GM21529 (cell line): Measurements from ENCODE around the gene POLR2C.
"Not testable (repeated sequence)": the region's sequence is repeated elsewhere in the genome, so short reads cannot be mapped to it uniquely, and the experiment has no call there.

ENCODE experiments used
- ATAC-seq: cut with Tn5 transposase; IDR thresholded peaks from one replicate; pipeline ENCODE4 v1.9.1; 2021; ENCODE audit not compliant: unreplicated experiment

Gene POLR2C

GRCh38 chr16:57478396-57479204 lies 16.1 kb downstream of the POLR2C start:
- ATAC-seq: no peak

- no peak for ATAC-seq
These were observed 16.9 kb downstream of the POLR2C start for GRCh38 chr16:57479205-57479975.

- no peak for ATAC-seq
These were observed 17.7 kb downstream of the POLR2C start for GRCh38 chr16:57479976-57480753.

GRCh38 chr16:57480754-57481230 lies 18.3 kb downstream of the POLR2C start:
- no peak for ATAC-seq

- ATAC-seq: no peak
These were observed 18.9 kb downstream of the POLR2C start for GRCh38 chr16:57481421-57481820.

GRCh38 chr16:57482845-57483545 lies 20.5 kb downstream of the POLR2C start:
- no peak for ATAC-seq

GRCh38 chr16:57483725-57484514 lies 21.4 kb downstream of the POLR2C start:
- no peak for ATAC-seq

GRCh38 chr16:57484515-57485005 lies 22.1 kb downstream of the POLR2C start:
- no peak for ATAC-seq

GRCh38 chr16:57485091-57485915 lies 22.8 kb downstream of the POLR2C start:
- ATAC-seq: no peak

- ATAC-seq: peak; percentile 86
These were observed 23.7 kb downstream of the POLR2C start, which contains the start of gene DOK4 for GRCh38 chr16:57485916-57486857. DOK4 (minus strand) TSS chr16:57486493; CDS start chr16:57479507, 6,986 bp downstream.

- no peak for ATAC-seq
These were observed 24.7 kb downstream of the POLR2C start for GRCh38 chr16:57486858-57487834.

GRCh38 chr16:57489229-57489628 lies 26.8 kb downstream of the POLR2C start:
- ATAC-seq: no peak

GRCh38 chr16:57493767-57494166 lies 31.3 kb downstream of the POLR2C start:
- ATAC-seq: no peak

GRCh38 chr16:57497121-57497520 lies 34.6 kb downstream of the POLR2C start:
- ATAC-seq: no peak

GRCh38 chr16:57498031-57498430 lies 35.6 kb downstream of the POLR2C start:
- no peak for ATAC-seq

GRCh38 chr16:57499941-57500340 lies 37.5 kb downstream of the POLR2C start:
- not testable (repeated sequence) for ATAC-seq
